ENCODE results near the gene SKI. TPM values are rescaled to one million over a fixed set of nuclear protein-coding genes. Genes with fewer than 3 reads are reported as not detected.
A peak's percentile ranks its signal among the peaks of the same experiment; 100 is the strongest.

The SKI gene
- total and polyA plus RNA-seq, 9 of the 15 experiments (the other 6 are each of a cell fraction or from before 2014, with no cell fraction given) = 0.10 to 60.5 (median 4.6) TPM

DNA sequence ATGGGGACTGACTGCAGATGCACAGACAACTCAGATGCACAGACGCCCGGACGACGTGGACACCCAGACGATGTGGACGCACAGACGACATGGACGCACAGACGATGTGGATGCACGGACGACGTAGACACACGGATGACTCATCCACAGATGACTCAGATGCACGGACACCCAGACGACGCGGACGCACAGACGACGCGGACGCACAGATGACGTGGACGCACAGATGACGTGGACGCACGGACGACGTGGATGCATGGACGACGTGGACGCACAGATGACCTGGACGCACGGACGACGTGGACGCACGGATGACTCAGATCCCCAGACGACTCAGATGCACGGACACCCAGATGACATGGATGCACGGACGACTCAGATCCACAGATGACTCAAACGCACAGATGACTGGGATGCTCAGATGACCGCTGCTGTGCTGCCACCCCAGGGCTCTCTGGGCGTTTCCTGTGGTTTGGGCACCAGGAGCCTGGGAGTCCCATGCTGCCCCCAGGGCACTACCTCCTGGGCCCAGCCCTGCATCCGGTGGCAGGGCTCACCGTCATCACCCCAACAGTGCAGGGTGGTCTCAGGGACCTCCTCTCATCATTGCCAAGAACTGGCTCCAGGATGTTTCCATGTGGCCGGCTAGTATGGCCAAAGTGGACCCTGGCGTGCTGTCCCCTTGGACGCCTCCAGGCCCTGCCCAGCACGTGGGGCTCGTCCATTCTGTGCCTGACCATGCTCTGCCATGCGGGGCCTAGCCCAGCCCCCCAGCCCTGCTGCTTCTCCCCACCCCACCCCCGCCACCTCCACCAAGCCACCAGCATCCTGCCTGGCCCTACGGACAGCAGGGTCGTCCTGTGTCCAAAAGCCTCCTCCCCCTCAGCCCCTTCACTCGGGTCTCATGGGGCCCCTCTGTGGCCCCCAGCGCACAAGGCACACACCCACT lies 47.5 kb upstream of the SKI start (continued):
- TF ChIP-seq HNRNPH1 (optimal IDR thresholded peaks at IDR 0.05; ENCODE audit: low read depth, low read length) (no peak), ZNF24 (IDR thresholded peaks at IDR 0.05) (no peak; the same call in 1 of the 2 replicates), ZNF347 (CRISPR knock-in tag; IDR thresholded peaks at IDR 0.05; ENCODE audit: low read depth) (no peak), ZNF583 (CRISPR knock-in tag; IDR thresholded peaks at IDR 0.05) (no peak), HDAC1 (IDR thresholded peaks at IDR 0.05) (peak in 1 of 2 experiments; percentile 65; a peak in 1 of 4 replicates), IFI16 (CRISPR knock-in tag; IDR thresholded peaks at IDR 0.05) (no peak), ZNF121 (CRISPR knock-in tag; conservative IDR thresholded peaks at IDR 0.05) (no peak), LEF1 (IDR thresholded peaks at IDR 0.05) (no peak), SRF (CRISPR knock-in tag; IDR thresholded peaks at IDR 0.05) (no peak), NR2C1 (IDR thresholded peaks at IDR 0.05) (peak; percentile 85), NR2C1 (tag; IDR thresholded peaks at IDR 0.05) (peak; percentile 92), GTF2A2 (tag; IDR thresholded peaks at IDR 0.05) (no peak), ZNF23 (CRISPR knock-in tag; IDR thresholded peaks at IDR 0.05) (no peak), CBX2 (IDR thresholded peaks at IDR 0.05; ENCODE audit: insufficient read depth, low read length, poor library complexity, severe bottlenecking) (no peak), CEBPG (CRISPR knock-in tag; IDR thresholded peaks at IDR 0.05) (no peak), CEBPG (tag; conservative IDR thresholded peaks at IDR 0.05 in 1 of 2, IDR thresholded peaks at IDR 0.05 in 1 of 2) (no peak), KLF6 (CRISPR knock-in tag; IDR thresholded peaks at IDR 0.05; ENCODE audit: borderline replicate concordance) (no peak), FOXP1 (CRISPR knock-in tag; IDR thresholded peaks at IDR 0.05) (peak; percentile 63; the same call in 1 of the 2 replicates)
- TF ChIP-seq, protein P1, sequence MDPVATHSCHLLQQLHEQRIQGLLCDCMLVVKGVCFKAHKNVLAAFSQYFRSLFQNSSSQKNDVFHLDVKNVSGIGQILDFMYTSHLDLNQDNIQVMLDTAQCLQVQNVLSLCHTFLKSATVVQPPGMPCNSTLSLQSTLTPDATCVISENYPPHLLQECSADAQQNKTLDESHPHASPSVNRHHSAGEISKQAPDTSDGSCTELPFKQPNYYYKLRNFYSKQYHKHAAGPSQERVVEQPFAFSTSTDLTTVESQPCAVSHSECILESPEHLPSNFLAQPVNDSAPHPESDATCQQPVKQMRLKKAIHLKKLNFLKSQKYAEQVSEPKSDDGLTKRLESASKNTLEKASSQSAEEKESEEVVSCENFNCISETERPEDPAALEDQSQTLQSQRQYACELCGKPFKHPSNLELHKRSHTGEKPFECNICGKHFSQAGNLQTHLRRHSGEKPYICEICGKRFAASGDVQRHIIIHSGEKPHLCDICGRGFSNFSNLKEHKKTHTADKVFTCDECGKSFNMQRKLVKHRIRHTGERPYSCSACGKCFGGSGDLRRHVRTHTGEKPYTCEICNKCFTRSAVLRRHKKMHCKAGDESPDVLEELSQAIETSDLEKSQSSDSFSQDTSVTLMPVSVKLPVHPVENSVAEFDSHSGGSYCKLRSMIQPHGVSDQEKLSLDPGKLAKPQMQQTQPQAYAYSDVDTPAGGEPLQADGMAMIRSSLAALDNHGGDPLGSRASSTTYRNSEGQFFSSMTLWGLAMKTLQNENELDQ (CRISPR knock-in tag; IDR thresholded peaks at IDR 0.05; ENCODE audit: borderline replicate concordance) = no peak
- TF ChIP-seq, protein P2, sequence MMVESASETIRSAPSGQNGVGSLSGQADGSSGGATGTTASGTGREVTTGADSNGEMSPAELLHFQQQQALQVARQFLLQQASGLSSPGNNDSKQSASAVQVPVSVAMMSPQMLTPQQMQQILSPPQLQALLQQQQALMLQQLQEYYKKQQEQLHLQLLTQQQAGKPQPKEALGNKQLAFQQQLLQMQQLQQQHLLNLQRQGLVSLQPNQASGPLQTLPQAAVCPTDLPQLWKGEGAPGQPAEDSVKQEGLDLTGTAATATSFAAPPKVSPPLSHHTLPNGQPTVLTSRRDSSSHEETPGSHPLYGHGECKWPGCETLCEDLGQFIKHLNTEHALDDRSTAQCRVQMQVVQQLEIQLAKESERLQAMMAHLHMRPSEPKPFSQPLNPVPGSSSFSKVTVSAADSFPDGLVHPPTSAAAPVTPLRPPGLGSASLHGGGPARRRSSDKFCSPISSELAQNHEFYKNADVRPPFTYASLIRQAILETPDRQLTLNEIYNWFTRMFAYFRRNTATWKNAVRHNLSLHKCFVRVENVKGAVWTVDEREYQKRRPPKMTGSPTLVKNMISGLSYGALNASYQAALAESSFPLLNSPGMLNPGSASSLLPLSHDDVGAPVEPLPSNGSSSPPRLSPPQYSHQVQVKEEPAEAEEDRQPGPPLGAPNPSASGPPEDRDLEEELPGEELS (CRISPR knock-in tag; IDR thresholded peaks at IDR 0.05; ENCODE audit: borderline replicate concordance) = no peak; the same call in 1 of the 2 replicates
- TF ChIP-seq, protein P3, sequence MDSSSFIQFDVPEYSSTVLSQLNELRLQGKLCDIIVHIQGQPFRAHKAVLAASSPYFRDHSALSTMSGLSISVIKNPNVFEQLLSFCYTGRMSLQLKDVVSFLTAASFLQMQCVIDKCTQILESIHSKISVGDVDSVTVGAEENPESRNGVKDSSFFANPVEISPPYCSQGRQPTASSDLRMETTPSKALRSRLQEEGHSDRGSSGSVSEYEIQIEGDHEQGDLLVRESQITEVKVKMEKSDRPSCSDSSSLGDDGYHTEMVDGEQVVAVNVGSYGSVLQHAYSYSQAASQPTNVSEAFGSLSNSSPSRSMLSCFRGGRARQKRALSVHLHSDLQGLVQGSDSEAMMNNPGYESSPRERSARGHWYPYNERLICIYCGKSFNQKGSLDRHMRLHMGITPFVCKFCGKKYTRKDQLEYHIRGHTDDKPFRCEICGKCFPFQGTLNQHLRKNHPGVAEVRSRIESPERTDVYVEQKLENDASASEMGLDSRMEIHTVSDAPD (CRISPR knock-in tag; IDR thresholded peaks at IDR 0.05) = no peak
- TF ChIP-seq, protein P4, sequence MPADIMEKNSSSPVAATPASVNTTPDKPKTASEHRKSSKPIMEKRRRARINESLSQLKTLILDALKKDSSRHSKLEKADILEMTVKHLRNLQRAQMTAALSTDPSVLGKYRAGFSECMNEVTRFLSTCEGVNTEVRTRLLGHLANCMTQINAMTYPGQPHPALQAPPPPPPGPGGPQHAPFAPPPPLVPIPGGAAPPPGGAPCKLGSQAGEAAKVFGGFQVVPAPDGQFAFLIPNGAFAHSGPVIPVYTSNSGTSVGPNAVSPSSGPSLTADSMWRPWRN (IDR thresholded peaks at IDR 0.05; ENCODE audit: low read depth) = no peak

Data from K562 (cell line).